Activated CD8-positive, alpha-beta memory T cell treated with anti-CD3 and anti-CD28 coated beads, Interleukin-2, amount 50 U/mL, for 4 hours (primary cell): ENCODE measurements around the gene OXCT1.
"Not testable (repeated sequence)": the region's sequence is repeated elsewhere in the genome, so short reads cannot be mapped to it uniquely, and the experiment has no call there.

Experiments used
- DNase-seq: peaks from one replicate; pipeline ENCODE4 v3.0.0-alpha.2; 2020

The OXCT1 gene

DNA sequence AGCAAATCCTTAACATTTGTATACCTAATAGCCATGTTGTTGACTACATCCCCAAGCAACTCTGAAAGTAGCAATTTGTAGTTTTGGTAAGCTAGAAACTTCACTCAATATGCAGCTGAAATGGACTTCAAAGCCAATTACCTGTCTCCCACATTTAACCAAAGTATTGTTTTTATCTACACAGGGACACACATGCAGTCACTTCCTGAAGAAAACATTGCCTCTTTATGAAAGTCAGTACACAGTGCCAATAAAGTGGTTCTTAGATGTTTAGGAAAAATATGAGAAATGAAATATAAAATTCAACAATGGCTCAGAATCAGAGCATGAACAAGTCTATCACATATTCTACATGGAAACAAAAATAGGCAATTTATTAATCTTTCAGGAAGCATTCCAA is 49.2 kb downstream of the OXCT1 start:
- DNase-seq: no peak

- DNase-seq: no peak
Measured at GRCh38 chr5:41820150-41820549, 50.1 kb downstream of the OXCT1 start.

GRCh38 chr5:41817625-41818301 is 52.5 kb downstream of the OXCT1 start:
- no peak for DNase-seq

GRCh38 chr5:41815663-41816229 is 54.5 kb downstream of the OXCT1 start:
- DNase-seq: no peak

GRCh38 chr5:41815261-41815660 is 55.0 kb downstream of the OXCT1 start:
- DNase-seq: no peak

- not testable (repeated sequence) for DNase-seq
Measured at GRCh38 chr5:41814306-41814705, 55.9 kb downstream of the OXCT1 start.

GRCh38 chr5:41812156-41812555 is 58.1 kb downstream of the OXCT1 start:
- DNase-seq: no peak

DNA sequence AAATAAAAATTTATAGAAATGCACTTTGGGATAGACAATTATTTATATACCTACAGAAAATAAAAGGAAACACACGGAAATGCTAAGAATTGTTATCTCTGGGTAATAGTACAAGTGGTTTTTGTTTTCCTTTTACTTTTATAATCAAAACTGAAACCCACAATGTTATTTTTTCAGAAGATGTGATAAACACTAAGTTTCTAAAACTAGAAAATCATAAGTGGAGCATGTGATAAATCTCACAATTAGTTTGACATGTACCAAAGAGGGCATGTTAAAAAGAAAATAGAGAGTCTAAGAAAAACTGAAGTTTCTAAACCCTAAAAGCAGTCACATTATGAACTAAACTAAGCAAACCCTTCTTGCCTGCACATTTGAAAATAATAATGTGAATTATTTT is 61.1 kb downstream of the OXCT1 start:
- no peak for DNase-seq

GRCh38 chr5:41808294-41808693 is 61.9 kb downstream of the OXCT1 start:
- no peak for DNase-seq

- no peak for DNase-seq
Measured at GRCh38 chr5:41797662-41798061, 72.6 kb downstream of the OXCT1 start.

- DNase-seq: no peak
Measured at GRCh38 chr5:41796061-41796460, 74.2 kb downstream of the OXCT1 start.

- DNase-seq: no peak
Measured at GRCh38 chr5:41795125-41795524, 75.1 kb downstream of the OXCT1 start.

- DNase-seq: no peak
Measured at GRCh38 chr5:41794471-41794870, 75.8 kb downstream of the OXCT1 start.

- DNase-seq: no peak
Measured at GRCh38 chr5:41793141-41793770, 77.0 kb downstream of the OXCT1 start.

DNA sequence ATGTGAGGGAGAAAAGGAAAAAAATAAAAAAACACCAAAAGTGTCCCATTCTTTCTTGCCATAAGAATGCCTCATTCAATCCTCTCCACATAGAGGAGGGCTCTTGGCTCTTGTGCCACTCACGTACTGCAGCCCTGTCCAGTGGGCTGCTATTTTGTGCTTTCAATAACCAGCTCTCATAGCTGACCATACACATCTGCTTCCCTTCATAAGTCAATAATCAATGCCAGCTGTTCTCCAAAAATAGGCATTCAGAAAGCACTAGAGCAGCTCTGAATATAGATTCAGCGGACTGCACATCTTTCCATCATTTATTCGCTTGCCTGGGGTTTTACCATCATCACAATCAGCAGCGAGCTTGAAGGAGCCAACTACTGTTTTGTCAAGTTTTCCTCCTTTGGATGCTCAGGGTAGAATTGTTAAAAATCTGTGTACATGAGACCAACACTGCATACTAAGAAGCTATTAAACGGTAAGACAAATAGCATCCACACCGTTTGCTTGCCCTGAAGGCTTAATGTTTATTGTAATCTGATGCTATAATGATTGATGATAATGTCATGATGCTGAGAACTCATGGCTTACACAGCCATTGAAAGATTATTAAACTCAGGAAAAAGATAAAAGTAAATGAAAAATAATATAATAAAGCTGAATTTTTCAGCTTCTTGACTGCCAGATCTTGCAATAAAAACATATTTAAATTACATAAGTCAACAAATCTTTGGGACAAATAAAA is 80.0 kb downstream of the OXCT1 start:
- no peak for DNase-seq

DNA sequence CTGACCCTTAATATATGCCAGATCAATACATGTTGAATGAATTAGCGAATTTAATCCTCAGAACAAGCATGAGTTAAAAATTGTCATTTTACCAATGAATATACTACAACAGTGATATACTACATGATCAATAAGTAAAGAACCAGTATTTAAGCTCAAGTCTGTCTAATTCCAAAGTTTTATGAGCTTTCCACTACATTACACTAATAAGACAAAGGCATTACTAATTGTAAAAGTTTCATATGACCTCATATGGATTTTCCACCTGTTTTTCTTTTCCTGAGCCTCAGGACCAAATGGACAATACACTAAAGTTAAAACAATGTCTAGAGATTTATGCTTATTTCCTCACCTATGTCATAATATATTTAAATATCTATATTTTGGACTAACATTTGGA is 80.8 kb downstream of the OXCT1 start:
- DNase-seq: no peak

- no peak for DNase-seq
Measured at GRCh38 chr5:41788941-41789368, 81.3 kb downstream of the OXCT1 start.

DNA sequence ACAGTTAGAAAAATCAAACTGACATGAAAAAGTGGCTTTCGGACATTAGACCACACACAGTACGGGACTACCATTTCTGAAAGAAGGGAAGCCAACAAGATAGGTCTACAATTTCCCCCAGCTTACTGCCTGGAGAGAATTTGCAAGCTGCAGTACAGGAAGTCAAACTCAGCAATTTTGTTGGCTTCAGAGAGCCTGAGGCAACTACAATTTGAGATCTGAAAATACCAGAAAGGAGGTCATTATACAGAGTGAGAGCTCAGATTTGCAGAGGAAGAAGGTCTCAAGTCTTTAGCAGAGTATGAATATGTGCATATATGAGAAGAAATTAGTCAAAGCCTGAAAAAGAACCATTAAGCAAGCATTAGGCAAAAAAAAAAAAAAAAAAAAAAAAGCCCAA is 83.0 kb downstream of the OXCT1 start:
- no peak for DNase-seq

GRCh38 chr5:41785061-41785460 is 85.2 kb downstream of the OXCT1 start:
- no peak for DNase-seq

- DNase-seq: no peak
Measured at GRCh38 chr5:41778410-41778809, 91.8 kb downstream of the OXCT1 start.

GRCh38 chr5:41776435-41776834 is 93.8 kb downstream of the OXCT1 start:
- no peak for DNase-seq

DNA sequence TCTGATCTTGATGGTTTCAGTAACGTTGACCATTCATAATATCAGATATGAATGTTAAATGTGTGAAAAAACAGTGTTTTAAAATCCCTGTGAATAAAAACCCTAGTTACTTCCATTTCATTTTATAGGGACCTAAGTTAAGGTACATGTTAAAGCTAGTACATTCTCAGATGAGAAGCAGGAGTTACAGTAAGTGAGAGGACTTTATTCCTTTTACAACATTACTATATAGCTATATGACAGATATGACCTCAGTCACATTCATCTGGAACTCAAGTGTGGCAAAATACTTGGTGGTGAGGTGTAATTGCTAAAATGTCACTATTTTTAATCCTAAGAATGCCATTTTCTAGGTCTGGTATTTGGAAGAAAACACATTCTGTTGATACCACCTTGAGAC is 96.4 kb downstream of the OXCT1 start:
- no peak for DNase-seq

GRCh38 chr5:41772785-41773442 is 97.3 kb downstream of the OXCT1 start:
- DNase-seq: no peak
